HG02763 (cell line): ENCODE data around the gene SNPH.

Source experiments
- ATAC-seq: cut with Tn5 transposase; IDR thresholded peaks from one replicate; pipeline ENCODE4 v1.9.1; 2021; ENCODE audit warnings: mild to moderate bottlenecking, moderate library complexity; ENCODE audit not compliant: unreplicated experiment

SNPH gene

GRCh38 chr20:1286267-1287024 is 20.4 kb downstream of the SNPH start:
- no peak for ATAC-seq

GRCh38 chr20:1287306-1287705 is 21.2 kb downstream of the SNPH start:
- ATAC-seq = no peak

GRCh38 chr20:1287787-1288569 is 21.9 kb downstream of the SNPH start:
- ATAC-seq = no peak

GRCh38 chr20:1291191-1291741 is 25.2 kb downstream of the SNPH start:
- no peak for ATAC-seq

- ATAC-seq = no peak
These were observed 26.5 kb downstream of the SNPH start for GRCh38 chr20:1292620-1293019.

GRCh38 chr20:1293641-1294379 is 27.7 kb downstream of the SNPH start:
- no peak for ATAC-seq

- ATAC-seq = no peak
These were observed 28.4 kb downstream of the SNPH start for GRCh38 chr20:1294497-1294896.

GRCh38 chr20:1295276-1295930 is 29.3 kb downstream of the SNPH start:
- no peak for ATAC-seq

- ATAC-seq = no peak
These were observed 30.1 kb downstream of the SNPH start for GRCh38 chr20:1296117-1296610.

- ATAC-seq = no peak
These were observed 30.8 kb downstream of the SNPH start for GRCh38 chr20:1296922-1297321.

GRCh38 chr20:1297486-1297885 is 31.4 kb downstream of the SNPH start:
- ATAC-seq = no peak

- ATAC-seq = no peak
These were observed 32.1 kb downstream of the SNPH start for GRCh38 chr20:1298166-1298565.

GRCh38 chr20:1298888-1299511 is 32.9 kb downstream of the SNPH start:
- ATAC-seq = no peak

GRCh38 chr20:1299522-1299921 is 33.4 kb downstream of the SNPH start:
- ATAC-seq = no peak

- no peak for ATAC-seq
These were observed 34.2 kb downstream of the SNPH start for GRCh38 chr20:1300083-1300840.

- no peak for ATAC-seq
These were observed 35.0 kb downstream of the SNPH start for GRCh38 chr20:1301031-1301529.

GRCh38 chr20:1302685-1303541 is 36.8 kb downstream of the SNPH start:
- no peak for ATAC-seq
